ENCODE results near the gene GNG8. TPM values are rescaled to one million over a fixed set of nuclear protein-coding genes. Genes with fewer than 3 reads are reported as not detected.

GNG8 gene
- total RNA-seq, 1 donor from 2014 or later, result not detected

GRCh38 chr19:46596008-46596407, 40.0 kb downstream of the GNG8 start:
- Histone ChIP-seq H3K36me3 (ENCODE audit: control insufficient read depth, insufficient read depth, low read length) (no peaks in the 10 kb centered on the region), H3K27me3 (ENCODE audit: control insufficient read depth, insufficient read depth, low read length) (no peaks in the 10 kb centered on the region), H3K4me3 (ENCODE audit: low read depth, low read length) (no peak overlapping the region)
- DNase-seq (ENCODE audit: low read depth), result no peak
- no peak for TF ChIP-seq CTCF (IDR thresholded peaks at IDR 0.05; ENCODE audit: insufficient read depth, low read length, poor library complexity, severe bottlenecking)

GRCh38 chr19:46591870-46592269, 44.1 kb downstream of the GNG8 start:
- H3K36me3 ChIP-seq (ENCODE audit: control insufficient read depth, insufficient read depth, low read length), result no peaks in the 10 kb centered on the region
- TF ChIP-seq CTCF (IDR thresholded peaks at IDR 0.05; ENCODE audit: insufficient read depth, low read length, poor library complexity, severe bottlenecking), result no peak

GRCh38 chr19:46591254-46591653, 44.7 kb downstream of the GNG8 start:
- no peak for DNase-seq (ENCODE audit: low read depth)
- TF ChIP-seq CTCF (IDR thresholded peaks at IDR 0.05; ENCODE audit: insufficient read depth, low read length, poor library complexity, severe bottlenecking), result no peak
- no peaks in the 10 kb centered on the region for H3K36me3 ChIP-seq (ENCODE audit: control insufficient read depth, insufficient read depth, low read length)

More at GRCh38 chr19:46591870-46592269, 44.1 kb downstream of the GNG8 start:
- no peak for DNase-seq (ENCODE audit: low read depth)
- Histone ChIP-seq H3K27me3 (ENCODE audit: control insufficient read depth, insufficient read depth, low read length) (no peaks in the 10 kb centered on the region), H3K4me3 (ENCODE audit: low read depth, low read length) (no peak overlapping the region)

GRCh38 chr19:46587861-46588260, 48.1 kb downstream of the GNG8 start:
- DNase-seq (ENCODE audit: low read depth), result no peak
- TF ChIP-seq CTCF (IDR thresholded peaks at IDR 0.05; ENCODE audit: insufficient read depth, low read length, poor library complexity, severe bottlenecking), result no peak
- Histone ChIP-seq H3K36me3 (ENCODE audit: control insufficient read depth, insufficient read depth, low read length) (no peaks in the 10 kb centered on the region), H3K4me3 (ENCODE audit: low read depth, low read length) (no peak overlapping the region), H3K27me3 (ENCODE audit: control insufficient read depth, insufficient read depth, low read length) (no peaks in the 10 kb centered on the region)

More at GRCh38 chr19:46591254-46591653, 44.7 kb downstream of the GNG8 start:
- Histone ChIP-seq H3K27me3 (ENCODE audit: control insufficient read depth, insufficient read depth, low read length) (no peaks in the 10 kb centered on the region), H3K4me3 (ENCODE audit: low read depth, low read length) (no peak overlapping the region)

GRCh38 chr19:46586294-46586693, 49.7 kb downstream of the GNG8 start:
- no peak for DNase-seq (ENCODE audit: low read depth)
- no peaks in the 10 kb centered on the region for H3K27me3 ChIP-seq (ENCODE audit: control insufficient read depth, insufficient read depth, low read length)
- no peak overlapping the region for H3K4me3 ChIP-seq (ENCODE audit: low read depth, low read length)
- H3K36me3 ChIP-seq (ENCODE audit: control insufficient read depth, insufficient read depth, low read length), result no peaks in the 10 kb centered on the region
- TF ChIP-seq CTCF (IDR thresholded peaks at IDR 0.05; ENCODE audit: insufficient read depth, low read length, poor library complexity, severe bottlenecking), result no peak

- Histone ChIP-seq H3K4me3 (ENCODE audit: low read depth, low read length) (no peak overlapping the region), H3K27me3 (ENCODE audit: control insufficient read depth, insufficient read depth, low read length) (no peaks in the 10 kb centered on the region), H3K36me3 (ENCODE audit: control insufficient read depth, insufficient read depth, low read length) (no peaks in the 10 kb centered on the region)
- TF ChIP-seq CTCF (IDR thresholded peaks at IDR 0.05; ENCODE audit: insufficient read depth, low read length, poor library complexity, severe bottlenecking), result no peak
- no peak for DNase-seq (ENCODE audit: low read depth)
Observed at GRCh38 chr19:46585539-46585938, 50.5 kb downstream of the GNG8 start.
